Activated CD4-positive, CD25-positive, alpha-beta regulatory T cell treated with anti-CD3 and anti-CD28 coated beads, Interleukin-2, amount 50 U/mL, for 16 hours (primary cell): ENCODE results near the gene PGBD5.
"Not testable (repeated sequence)": the region's sequence is repeated elsewhere in the genome, so short reads cannot be mapped to it uniquely, and the experiment has no call there.

Experiments
- DNase-seq: peaks from one replicate; pipeline ENCODE4 v3.0.0-alpha.2; 2020; ENCODE audit warnings: low read depth, low spot score

The PGBD5 gene

GRCh38 chr1:230425252-230426091 lies 660 bp downstream of the PGBD5 start:
- no peak for DNase-seq

GRCh38 chr1:230424391-230425251 lies 1.5 kb downstream of the PGBD5 start:
- no peak for DNase-seq

- DNase-seq = no peak
Measured at GRCh38 chr1:230423951-230424350, 2.2 kb downstream of the PGBD5 start.

- no peak for DNase-seq
Measured at GRCh38 chr1:230423261-230423660, 2.9 kb downstream of the PGBD5 start.

- DNase-seq = no peak
Measured at GRCh38 chr1:230422221-230422981, 3.7 kb downstream of the PGBD5 start.

GRCh38 chr1:230421481-230421880 lies 4.7 kb downstream of the PGBD5 start:
- DNase-seq = no peak

GRCh38 chr1:230420372-230420771 lies 5.8 kb downstream of the PGBD5 start:
- not testable (repeated sequence) for DNase-seq

- no peak for DNase-seq
Measured at GRCh38 chr1:230416430-230416829, 9.7 kb downstream of the PGBD5 start.

GRCh38 chr1:230415405-230416132 lies 10.6 kb downstream of the PGBD5 start:
- DNase-seq = no peak

- DNase-seq = no peak
Measured at GRCh38 chr1:230414694-230415093, 11.4 kb downstream of the PGBD5 start.

- DNase-seq = no peak
Measured at GRCh38 chr1:230414102-230414501, 12.0 kb downstream of the PGBD5 start.

- DNase-seq = no peak
Measured at GRCh38 chr1:230413061-230413460, 13.1 kb downstream of the PGBD5 start.

- DNase-seq = no peak
Measured at GRCh38 chr1:230408971-230409370, 17.2 kb downstream of the PGBD5 start.

GRCh38 chr1:230407351-230407750 lies 18.8 kb downstream of the PGBD5 start:
- DNase-seq = no peak

GRCh38 chr1:230406727-230407126 lies 19.4 kb downstream of the PGBD5 start:
- not testable (repeated sequence) for DNase-seq

- no peak for DNase-seq
Measured at GRCh38 chr1:230403442-230403841, 22.7 kb downstream of the PGBD5 start.

- DNase-seq = no peak
Measured at GRCh38 chr1:230401763-230402294, 24.3 kb downstream of the PGBD5 start.

GRCh38 chr1:230401101-230401500 lies 25.0 kb downstream of the PGBD5 start:
- no peak for DNase-seq

GRCh38 chr1:230400007-230400344 lies 26.2 kb downstream of the PGBD5 start:
- no peak for DNase-seq

- DNase-seq = no peak
Measured at GRCh38 chr1:230399321-230400006, 26.7 kb downstream of the PGBD5 start.
